ENCODE data around the gene ANTKMT. TPM values are rescaled to one million over a fixed set of nuclear protein-coding genes. Genes with fewer than 3 reads are reported as not detected.

ANTKMT gene, protein sequence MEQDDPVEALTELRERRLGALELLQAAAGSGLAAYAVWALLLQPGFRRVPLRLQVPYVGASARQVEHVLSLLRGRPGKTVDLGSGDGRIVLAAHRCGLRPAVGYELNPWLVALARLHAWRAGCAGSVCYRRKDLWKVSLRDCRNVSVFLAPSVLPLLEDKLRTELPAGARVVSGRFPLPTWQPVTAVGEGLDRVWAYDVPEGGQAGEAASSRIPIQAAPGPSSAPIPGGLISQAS
- total RNA-seq, result 42.5 and 43.4 TPM in 2 replicates

GRCh38 chr16:720990-721764 is at the start of gene ANTKMT:
ANTKMT (plus strand) TSS chr16:721146; CDS start chr16:721275, 129 bp downstream.

DNA sequence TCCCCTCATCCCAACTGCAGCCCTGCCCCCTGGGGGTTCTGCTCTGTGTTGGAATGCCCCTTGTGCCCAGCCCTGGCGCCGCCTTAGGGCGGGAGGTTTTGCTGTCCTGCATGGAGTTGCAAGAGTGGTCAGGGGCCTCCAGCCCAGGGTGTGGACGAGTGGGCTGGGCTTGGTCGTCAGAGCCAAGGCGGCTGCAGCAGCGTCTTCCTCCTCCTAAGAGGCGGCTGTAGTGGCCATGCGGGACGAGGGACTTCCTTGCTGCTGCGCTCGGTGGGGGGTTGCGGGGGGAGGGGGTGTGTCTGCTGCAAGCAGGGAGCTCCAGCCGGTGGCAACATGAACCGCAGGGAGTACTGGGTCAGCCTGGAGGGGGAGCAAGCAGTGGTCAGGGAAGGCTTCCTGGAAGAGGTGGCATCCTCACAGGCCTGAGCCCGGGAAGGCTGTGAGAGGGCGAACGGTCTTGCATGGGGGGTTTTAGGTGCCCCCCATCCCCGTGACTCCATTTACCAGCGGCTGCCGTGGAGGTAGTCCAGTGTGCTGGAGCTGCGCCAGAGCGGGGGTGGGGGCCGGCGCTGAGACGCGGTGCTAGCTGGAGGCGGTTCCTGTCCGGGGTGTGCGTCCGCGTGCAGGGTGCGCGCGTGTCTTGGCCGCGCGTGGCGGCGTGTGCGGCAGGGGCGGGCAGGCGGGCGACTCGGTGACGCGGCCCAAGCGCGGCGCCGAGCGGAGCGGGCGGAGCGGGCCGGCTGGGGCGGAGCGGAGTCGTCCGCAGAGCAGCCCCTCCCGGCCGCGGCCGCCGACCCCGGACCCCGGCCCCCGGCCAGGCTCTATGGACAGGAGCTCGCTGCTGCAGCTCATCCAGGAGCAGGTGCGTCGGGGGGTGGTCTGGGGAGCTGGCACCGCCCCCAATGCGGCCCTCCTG is 45.7 kb upstream of the ANTKMT start, which contains the start of gene RHBDL1:
TSS of gene RHBDL1 (plus strand) at position 704 of the 916 bp plus-strand sequence. CDS start at position 824, 120 bp downstream.

DNA sequence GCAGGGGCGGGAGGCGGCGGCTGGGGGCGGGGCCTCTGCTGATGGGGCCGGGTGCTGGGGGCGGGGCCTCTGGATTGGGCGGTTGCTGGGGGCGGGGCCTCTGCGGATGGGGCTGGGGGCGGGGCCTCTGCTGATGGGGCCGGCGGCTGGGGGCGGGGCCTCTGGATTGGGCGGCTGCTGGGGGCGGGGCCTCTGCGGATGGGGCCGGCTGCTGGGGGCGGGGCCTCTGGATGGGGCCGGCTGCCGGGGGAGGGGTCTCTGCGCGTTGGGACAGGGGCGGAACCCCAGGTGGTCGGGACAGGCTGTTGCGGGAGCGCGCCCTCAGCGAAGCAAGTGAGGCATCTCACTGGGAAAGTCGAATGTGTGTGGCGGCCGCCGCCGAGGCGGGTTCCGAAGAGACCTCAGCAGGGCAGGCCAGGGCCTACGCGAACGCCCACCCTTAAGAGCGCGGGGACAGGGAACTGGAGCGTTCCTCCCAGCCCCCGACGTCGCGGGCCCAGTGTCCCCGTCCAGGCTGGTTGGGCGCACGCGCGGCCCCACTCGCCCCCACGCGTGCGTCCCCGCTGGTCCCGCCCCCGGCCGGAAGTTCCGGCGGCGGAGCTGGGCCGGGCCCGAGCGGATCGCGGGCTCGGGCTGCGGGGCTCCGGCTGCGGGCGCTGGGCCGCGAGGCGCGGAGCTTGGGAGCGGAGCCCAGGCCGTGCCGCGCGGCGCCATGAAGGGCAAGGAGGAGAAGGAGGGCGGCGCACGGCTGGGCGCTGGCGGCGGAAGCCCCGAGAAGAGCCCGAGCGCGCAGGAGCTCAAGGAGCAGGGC is 40.9 kb upstream of the ANTKMT start, which contains the start of gene STUB1:
TSS of gene STUB1 (plus strand) at position 597 of the 811 bp plus-strand sequence. CDS start at position 713, 116 bp downstream.

DNA sequence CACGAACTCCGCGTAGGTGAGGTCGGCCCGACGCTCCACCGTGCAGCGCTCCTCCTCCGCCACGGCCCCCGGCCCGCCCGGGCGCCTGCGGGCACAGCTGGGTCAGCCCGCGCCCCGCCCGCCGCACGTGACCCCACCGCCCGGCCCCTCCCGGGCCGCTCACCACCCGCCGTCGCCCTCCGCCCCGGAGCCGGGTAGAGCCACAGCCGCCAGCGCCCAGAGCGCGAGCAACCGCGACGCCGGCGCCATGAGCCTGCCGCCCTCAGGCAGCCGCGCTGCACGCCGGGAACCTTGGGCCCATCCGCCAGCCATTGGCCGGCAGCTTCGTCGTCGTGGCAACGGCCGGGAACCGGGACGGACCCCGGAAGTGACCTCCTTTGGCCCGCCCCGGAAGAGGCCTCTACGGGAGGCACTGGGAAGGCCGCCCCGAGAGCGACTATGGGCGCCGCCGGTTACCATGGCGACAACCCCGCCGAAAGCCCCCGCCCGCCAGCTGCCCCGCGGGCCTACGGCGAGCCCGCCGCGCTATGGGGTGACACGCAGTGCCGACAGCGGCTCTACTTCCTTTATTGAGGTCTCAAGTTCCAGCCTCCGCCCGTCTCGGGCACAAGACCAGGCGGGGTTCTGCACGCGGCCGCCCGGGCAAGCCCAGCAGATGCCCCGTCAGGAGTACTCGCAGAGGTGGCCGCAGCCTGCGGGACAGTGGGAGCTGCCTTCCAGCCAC is 36.7 kb upstream of the ANTKMT start, which contains the start of gene JMJD8:
TSS of gene JMJD8 (minus strand) at position 264 of the 724 bp plus-strand sequence. CDS start at position 249, 15 bp downstream.

DNA sequence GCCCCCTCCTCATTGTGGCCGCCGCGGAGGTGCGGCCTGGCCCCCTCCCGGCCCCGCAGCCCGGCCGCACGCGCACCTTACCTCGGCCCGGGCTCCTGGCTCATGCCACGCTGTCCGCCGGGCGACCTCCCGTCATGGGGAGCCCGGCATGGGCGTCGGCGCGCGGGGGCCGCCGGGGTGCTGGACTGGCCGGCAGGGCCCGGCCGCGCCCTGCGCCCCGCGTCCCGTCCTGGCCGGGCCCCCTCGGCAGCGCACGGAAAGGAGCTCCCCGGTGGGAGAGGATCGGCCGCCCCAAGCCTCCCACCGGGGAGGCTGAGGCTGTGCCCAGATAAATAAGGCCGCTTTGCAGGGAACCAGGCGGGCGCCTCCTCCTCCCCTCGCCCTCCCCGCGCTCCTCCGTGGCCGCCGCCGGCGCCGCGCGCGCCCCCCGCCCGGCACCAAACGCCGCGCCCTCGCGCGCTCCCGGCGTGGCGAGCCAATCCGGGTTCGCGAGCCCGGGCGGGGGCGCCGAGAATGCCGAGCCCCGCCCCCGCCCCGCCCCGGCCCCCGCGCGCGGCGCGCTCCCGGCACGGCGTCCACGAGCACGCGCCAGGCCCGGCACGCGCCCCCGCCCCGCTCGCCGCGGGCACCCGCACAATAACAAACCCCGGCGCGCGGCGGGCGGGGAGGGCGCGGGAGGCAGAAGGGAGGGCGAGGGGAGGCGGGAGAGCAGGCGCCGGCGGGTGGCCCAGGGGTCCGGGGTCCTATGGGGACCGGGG is 15.3 kb upstream of the ANTKMT start, which contains the start of gene FBXL16:
TSS of gene FBXL16 (minus strand) at position 371 of the 758 bp plus-strand sequence. CDS start 8,396 bp downstream, outside the sequence.

DNA sequence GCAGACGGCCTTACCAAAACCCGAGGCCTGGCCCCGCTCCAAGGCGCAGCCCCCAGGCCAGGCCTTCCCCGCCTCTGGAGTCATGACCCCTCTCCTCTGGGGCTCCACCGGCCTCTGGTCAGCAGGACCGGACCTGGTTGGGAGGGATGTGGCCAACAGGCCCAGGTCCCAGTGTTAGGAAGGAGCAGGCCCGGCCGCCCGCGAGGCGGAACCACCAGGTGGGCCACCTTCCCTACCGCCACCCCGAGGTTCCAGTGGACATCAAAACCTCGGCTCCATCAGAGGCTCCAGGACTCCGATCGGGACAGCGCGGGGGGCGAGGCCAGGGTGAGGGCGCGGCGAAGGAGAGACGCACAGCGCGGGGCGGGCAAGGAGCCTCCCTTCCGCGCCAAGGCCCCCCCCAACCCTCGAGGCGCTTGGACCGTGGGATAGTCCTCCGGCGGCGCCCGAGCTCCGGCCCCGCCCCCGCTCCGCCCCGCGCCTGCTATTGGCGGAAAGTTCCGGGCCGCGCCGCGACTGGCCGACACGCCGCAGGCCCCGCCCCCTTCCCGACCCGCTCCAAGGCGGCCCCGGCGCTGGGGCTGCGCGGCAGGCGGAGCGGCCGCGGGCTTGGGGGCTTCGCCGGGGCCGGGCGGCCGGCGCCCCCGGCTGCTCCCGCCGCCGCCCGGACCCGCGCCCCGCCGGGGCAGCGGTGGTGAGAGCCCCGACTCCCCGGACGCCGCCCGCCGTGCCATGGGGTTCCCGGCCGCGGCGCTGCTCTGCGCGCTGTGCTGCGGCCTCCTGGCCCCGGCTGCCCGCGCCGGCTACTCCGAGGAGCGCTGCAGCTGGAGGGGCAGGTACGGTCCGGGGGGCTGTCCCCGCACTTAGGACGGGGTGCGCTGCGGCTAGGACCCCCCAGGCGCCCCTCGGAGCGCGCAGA is 6.1 kb upstream of the ANTKMT start, which contains the start of gene METRN:
TSS of gene METRN (plus strand) at position 561 of the 919 bp plus-strand sequence. CDS start at position 733, 172 bp downstream.

GRCh38 chr16:726438-727290 is 5.7 kb downstream of the ANTKMT start, which contains the start of the genes CCDC78 and HAGHL:
CCDC78 (minus strand) TSS chr16:726443; CDS start chr16:726367, 76 bp downstream.
HAGHL (plus strand) TSS chr16:727106; CDS start chr16:727510, 404 bp downstream.

DNA sequence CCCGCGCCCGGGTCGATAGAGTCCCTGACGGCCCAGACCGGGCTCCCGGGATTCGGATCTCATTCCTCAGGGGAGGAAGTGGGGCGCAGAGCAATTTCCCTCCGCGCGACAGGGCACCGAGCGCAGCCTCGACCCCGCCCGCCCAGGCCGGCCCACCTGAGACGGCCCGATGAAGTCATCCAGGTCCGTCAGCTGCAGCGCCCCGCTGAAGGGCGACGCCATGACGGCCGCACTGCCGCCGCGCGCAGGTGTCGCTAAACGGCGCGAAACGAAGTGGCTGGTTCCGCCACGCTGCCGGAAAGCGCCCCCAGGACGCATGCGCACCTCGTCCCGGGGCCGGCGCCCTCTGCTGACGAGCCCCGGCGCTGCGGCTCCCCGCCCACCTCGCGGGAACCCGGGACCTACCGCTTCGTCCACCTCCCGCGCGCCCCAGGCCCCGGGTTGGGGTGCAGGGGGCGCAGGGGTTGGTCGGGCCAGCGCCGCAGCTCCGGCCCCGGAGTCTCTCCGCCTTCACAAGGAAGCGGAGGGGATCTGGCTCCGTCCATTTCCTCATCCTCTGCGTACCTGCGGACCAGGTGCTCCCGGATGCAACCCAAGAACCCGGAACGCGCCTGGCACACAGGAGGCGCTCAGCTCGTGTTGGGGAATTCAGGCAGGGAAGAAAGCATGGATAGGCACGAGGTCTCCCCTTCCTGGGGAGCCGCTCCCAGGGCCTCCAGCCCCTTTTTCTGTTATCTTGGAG is 20.0 kb downstream of the ANTKMT start, which contains the start of gene CIAO3:
TSS of gene CIAO3 (minus strand) at position 234 of the 742 bp plus-strand sequence. CDS start at position 222, 12 bp downstream.

DNA sequence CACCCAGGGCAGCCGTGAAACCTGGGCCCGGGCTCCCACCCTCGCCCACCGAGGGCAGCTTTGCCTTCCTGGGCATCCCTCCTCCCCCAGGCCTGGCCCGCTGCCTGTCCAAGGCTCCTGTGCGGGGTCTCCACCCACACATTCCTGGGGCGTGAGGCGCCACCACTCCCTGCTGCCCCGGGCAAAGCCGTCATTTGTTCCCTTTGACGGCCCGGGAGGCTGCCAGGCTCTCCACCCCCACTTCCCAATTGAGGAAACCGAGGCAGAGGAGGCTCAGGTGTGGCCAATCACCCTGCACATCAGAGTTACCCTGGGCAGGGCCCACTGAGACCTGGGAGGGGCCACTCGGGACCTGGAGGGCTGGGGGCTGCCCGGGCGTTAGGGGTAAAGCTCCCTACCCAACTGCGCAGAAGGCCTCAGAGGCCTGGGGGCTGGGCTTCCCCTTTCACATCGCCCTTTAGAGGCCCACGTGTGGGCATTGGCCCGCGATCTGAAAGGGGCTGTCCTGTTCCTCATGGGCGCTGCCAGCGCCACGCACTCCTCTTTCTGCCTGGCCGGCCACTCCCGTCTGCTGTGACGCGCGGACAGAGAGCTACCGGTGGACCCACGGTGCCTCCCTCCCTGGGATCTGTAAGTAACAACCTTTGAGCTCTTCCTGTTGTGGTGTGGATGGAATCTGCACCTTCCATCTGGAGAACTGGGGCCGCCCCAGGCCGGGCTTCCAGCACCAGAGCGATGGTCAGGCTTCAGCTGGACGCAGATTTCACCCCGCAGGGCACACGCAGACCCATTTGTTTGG is 39.8 kb downstream of the ANTKMT start, which contains the start of gene MSLN:
TSS of gene MSLN (plus strand) at position 190 of the 799 bp plus-strand sequence. CDS start 1,947 bp downstream, outside the sequence.

Other genes starting within 250 kb of the ANTKMT start
- gene CAPN15, start 193.4 kb upstream of the ANTKMT start, total RNA-seq, result 41.7 and 58.5 TPM in 2 replicates
- gene PRR35, start 160.8 kb upstream of the ANTKMT start, total RNA-seq, result 0.11 TPM in 1 of 2 replicates, not detected in the other
- 1.8 and 2.0 TPM in 2 replicates for gene NHLRC4, start 154.1 kb upstream of the ANTKMT start, total RNA-seq
- 27.9 and 35.5 TPM in 2 replicates for gene PIGQ, start 151.2 kb upstream of the ANTKMT start, total RNA-seq
- 15.1 and 18.0 TPM in 2 replicates for gene RAB40C, start 131.1 kb upstream of the ANTKMT start, total RNA-seq
- 0.25 and 0.33 TPM in 2 replicates for gene WFIKKN1, start 90.2 kb upstream of the ANTKMT start, total RNA-seq
- 69.9 and 100 TPM in 2 replicates for gene METTL26, start 84.8 kb upstream of the ANTKMT start, total RNA-seq
- 12.2 and 17.4 TPM in 2 replicates for gene MCRIP2, start 79.3 kb upstream of the ANTKMT start, total RNA-seq
- 14.6 and 22.6 TPM in 2 replicates for gene WDR90, start 71.8 kb upstream of the ANTKMT start, total RNA-seq
- 46.5 and 57.7 TPM in 2 replicates for gene RHOT2, start 53.0 kb upstream of the ANTKMT start, total RNA-seq
- gene RHBDL1, start 45.5 kb upstream of the ANTKMT start, total RNA-seq, result 2.9 and 5.9 TPM in 2 replicates
- gene STUB1, start 40.7 kb upstream of the ANTKMT start, total RNA-seq, result 135 and 164 TPM in 2 replicates
- gene JMJD8, start 36.8 kb upstream of the ANTKMT start, total RNA-seq, result 26.1 and 34.5 TPM in 2 replicates
- gene WDR24, start 30.7 kb upstream of the ANTKMT start, total RNA-seq, result 5.5 and 6.2 TPM in 2 replicates
- 0.37 and 0.44 TPM in 2 replicates for gene FBXL16, start 15.3 kb upstream of the ANTKMT start, total RNA-seq
- 47.1 and 79.5 TPM in 2 replicates for gene METRN, start 6.0 kb upstream of the ANTKMT start, total RNA-seq
- 4.2 and 4.8 TPM in 2 replicates for gene CCDC78, start 5.3 kb downstream of the ANTKMT start, total RNA-seq
- 21.7 and 29.0 TPM in 2 replicates for gene HAGHL, start 6.0 kb downstream of the ANTKMT start, total RNA-seq
- gene CIAO3, start 19.9 kb downstream of the ANTKMT start, total RNA-seq, result 35.2 and 35.3 TPM in 2 replicates
- gene MSLN, start 39.6 kb downstream of the ANTKMT start, total RNA-seq, result under 0.01 and 0.12 TPM in 2 replicates
- 20.6 and 26.0 TPM in 2 replicates for gene RPUSD1, start 67.2 kb downstream of the ANTKMT start, total RNA-seq
- gene CHTF18, start 67.5 kb downstream of the ANTKMT start, total RNA-seq, result 13.5 and 36.5 TPM in 2 replicates
- gene GNG13, start 79.6 kb downstream of the ANTKMT start, total RNA-seq, result not detected in 2 replicates
- 21.9 and 23.9 TPM in 2 replicates for gene LMF1, start 249.8 kb downstream of the ANTKMT start, total RNA-seq

Measured in uterine smooth muscle cell (primary cell).